GM10847 (cell line): ENCODE measurements around the gene HCN2.

Experiments
- POLR2A ChIP-seq: IDR thresholded peaks from 2 replicates; pipeline ENCODE4 v1.6.1; 2011; ENCODE audit not compliant: insufficient read length; ENCODE audit errors: extremely low read depth

The HCN2 gene

DNA sequence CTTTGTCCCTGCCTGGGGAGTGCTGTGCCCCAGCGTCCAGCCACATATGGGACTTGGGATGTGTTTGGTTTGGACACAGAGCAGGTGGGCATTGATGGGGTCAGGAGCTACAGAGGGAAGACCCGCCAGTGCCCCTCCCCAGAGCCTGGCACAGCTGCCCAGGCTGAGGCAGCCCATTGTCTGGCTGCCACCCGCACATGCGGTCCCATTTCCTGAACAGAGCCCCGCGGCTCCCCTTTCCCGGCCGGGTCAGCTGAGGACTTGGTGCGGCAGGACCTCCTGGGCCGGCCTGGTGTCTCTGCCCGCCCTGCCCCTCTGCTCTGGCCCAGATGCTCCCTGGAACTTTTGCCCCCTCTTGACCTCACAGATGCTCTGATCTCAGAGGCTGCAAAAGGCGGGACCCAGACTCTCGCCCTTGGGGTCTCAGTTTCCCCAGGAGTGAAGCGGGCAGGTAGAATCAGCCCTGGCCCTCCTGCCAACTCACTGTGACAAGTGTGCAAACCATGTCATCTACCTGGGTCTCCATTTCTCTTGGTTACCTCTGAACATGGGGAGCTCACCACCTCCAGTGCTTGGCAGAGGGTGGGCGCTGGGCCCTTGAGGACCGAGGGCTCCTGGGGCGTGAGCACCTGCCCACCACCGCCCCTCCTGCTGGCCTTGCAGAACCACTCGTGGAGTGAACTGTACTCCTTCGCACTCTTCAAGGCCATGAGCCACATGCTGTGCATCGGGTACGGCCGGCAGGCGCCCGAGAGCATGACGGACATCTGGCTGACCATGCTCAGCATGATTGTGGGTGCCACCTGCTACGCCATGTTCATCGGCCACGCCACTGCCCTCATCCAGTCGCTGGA is 17.8 kb downstream of the HCN2 start:
- no peak for TF ChIP-seq POLR2A

DNA sequence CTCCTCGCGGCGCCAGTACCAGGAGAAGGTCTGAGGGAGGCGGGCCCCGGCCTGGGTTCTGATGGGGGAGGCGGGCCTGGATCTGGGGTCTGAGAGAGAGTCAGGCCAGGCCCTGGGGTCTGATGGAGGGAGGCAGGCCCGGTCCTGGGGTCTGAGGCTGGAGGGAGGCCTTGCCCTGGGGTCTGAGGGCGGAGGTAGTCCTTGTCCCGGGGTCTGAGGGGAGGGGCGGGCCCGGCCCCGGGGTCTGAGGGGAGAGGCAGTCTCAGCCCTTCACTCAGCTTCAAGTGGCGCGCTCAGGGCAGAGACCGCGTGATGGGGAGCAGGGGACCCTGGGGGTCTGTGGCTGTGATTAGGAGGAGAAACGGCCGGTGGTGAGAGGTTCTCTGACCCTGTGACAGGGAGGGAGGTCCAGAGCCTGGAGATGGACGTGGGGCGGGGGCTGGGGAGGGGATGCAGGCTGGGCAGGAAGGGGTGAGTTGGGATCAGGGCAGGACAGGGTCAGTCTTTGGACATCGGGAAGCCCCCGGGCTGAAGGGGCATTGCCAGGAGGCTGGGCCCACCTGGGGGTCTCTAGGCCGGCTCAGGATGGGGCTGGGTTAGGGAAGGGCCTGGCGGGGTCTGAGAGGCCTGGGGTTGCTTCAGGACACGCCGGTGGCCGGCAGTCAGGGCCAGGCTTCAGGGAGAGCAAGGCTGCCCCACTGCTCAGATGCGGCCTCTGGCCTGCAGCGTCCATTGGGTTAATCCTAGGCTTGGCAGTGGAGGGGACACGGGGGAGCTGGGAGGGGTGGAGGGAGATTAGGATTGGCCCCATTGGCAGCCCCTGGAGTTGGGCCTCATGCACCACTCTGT is 18.7 kb downstream of the HCN2 start:
- no peak for TF ChIP-seq POLR2A

DNA sequence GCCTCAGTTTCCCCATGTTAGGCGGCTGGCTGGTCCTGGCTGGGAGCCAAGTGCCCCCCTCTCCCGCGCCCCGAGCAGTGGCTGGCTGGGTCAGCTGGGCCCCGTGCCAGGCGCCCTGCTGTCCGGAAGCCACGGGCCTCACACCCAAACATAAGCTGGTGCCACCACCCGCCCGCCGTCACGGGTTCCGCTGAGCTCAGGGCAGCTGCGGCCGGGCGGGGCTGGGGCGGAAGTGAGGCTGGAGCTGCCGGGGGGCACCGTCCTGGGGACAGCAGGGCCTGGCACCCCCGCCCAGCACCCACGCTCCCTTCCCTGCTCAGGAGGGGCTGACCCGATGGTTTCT is 19.3 kb downstream of the HCN2 start:
- no peak for TF ChIP-seq POLR2A

DNA sequence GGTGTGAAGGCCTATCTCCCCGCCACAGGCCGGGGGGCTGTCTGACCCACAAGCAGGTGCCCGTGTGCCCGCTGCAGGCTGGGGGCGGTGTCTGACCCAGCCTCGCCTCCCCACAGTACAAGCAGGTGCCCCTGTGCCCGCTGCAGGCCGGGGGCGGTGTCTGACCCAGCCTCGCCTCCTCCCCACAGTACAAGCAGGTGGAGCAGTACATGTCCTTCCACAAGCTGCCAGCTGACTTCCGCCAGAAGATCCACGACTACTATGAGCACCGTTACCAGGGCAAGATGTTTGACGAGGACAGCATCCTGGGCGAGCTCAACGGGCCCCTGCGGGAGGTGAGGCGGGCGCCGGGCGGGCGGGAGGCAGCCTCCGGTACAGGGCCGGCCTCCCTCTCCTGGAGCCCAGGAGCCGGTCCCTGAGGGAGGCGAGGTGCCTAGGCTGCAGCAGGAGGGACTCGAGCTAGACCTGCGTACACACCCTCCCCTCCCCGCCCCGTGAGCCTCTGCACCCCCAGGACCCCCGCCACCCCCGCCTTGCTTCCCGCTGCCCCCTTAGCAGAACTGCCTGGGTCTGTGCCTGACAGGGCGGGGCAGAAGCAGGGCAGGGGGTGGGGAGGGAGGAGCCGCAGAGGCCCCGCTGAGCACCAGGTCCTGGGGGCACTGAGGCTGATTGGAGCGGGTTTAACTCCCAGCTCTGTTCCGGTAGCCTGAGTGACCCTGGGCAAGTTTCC is 20.6 kb downstream of the HCN2 start:
- TF ChIP-seq POLR2A = no peak

DNA sequence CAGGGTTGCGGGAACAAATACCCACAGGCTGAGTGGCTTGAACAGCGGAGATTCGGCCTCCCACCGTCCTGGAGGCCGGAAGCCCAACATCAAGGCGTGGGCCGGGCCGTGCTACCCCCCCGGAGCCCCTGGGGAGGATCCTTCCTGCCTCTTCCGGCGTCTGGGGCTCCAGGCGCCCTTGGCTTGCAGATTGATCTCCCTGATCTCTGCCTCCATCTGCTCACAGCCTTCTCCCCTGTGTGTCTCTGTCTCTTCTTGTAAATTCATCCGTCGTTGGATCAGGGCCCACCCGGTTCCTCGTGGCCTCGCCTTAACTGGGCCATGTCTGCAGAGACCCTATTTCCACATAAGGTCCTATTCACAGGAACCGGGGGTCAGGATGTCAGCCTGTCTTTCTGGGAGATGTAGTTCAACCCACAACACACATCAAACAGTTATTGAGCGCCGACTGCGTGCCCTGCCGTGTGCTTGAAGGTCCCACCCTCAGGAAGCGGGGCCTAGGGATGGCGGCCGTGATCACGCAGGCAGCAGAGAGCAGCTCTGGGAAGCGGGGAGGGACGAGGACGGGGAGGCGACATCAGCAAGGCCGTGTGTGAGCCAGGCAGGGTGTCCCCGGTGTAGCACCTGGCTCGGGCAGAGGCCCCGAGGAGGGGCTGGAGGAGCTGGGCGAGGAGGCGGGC is 21.3 kb downstream of the HCN2 start:
- TF ChIP-seq POLR2A = no peak

DNA sequence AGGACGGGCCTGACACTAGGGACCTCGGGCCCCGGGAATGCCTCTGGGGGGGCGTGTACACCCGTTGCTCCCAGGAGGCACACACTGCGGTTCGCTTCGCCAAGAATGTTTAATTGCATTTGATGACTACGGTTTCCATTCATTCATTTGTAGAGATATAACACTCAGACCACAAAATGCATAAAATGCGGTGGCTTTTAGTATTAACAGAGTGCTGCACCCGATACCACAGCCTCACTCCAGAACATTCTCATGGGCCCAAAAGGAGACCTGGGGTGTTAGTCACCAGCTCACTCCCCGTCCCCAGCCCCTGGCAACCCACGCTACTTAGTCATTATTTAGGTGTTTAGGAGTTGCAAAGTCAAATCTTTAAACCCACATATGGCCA is 21.8 kb downstream of the HCN2 start:
- no peak for TF ChIP-seq POLR2A

DNA sequence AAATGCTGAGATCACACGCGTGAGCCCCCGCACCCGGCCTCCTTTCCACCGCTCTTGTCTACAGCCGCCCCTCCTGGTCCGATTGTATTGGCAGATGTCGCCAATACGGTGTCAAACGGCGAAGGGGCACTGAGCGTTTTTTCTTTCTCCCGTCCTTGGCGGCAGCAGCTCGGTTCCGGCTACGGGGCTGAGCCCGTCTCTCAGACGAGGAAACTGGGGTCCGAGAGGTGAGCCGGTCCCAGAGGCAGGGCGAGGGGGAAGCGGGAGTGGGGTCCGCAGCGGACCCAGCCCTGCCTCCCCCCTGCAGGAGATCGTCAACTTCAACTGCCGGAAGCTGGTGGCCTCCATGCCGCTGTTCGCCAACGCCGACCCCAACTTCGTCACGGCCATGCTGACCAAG is 23.3 kb downstream of the HCN2 start:
- no peak for TF ChIP-seq POLR2A

DNA sequence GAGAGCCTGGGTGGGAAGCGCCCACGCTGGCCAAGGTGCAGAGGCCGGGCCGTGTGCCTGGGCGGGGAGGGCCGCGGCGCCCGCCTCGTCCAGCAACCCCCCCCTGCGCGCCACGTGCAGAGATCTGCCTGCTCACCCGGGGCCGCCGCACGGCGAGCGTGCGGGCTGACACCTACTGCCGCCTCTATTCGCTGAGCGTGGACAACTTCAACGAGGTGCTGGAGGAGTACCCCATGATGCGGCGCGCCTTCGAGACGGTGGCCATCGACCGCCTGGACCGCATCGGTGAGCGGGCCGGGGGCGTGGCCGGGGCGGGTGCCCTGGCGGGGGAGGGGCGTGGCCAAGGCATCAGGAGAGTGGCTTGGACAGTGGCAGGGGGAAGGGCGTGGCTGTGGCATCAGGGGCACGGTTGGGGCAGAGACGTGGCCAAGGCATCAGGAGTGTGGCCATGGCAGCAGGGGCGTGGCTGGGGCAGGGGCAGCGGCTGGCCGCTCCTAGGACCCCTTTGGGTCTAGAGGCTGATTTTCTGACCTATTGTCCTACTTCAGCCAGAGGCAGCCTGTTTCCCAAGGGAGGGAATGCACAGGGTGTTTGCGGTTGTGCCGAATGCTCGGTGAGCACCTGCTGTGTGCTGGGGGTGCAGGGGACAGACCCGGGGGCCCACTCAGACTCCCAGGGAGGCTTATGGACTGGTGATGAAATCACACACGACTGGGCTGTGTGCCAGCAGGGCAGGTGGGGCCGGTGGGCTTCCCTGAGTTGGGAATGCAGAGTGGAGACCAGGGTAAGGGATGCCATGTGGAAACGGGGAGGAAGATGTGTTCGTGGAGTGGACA is 24.3 kb downstream of the HCN2 start:
- no peak for TF ChIP-seq POLR2A

DNA sequence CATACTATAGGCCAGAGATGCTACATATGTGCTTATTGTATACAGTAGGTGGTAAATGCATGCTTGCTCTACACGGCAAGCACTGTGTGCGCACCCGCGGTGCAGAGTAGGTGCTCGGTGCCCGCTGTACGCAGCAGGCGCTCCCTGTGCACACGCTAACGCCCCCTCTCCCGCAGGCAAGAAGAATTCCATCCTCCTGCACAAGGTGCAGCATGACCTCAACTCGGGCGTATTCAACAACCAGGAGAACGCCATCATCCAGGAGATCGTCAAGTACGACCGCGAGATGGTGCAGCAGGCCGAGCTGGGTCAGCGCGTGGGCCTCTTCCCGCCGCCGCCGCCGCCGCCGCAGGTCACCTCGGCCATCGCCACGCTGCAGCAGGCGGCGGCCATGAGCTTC is 25.9 kb downstream of the HCN2 start:
- no peak for TF ChIP-seq POLR2A

DNA sequence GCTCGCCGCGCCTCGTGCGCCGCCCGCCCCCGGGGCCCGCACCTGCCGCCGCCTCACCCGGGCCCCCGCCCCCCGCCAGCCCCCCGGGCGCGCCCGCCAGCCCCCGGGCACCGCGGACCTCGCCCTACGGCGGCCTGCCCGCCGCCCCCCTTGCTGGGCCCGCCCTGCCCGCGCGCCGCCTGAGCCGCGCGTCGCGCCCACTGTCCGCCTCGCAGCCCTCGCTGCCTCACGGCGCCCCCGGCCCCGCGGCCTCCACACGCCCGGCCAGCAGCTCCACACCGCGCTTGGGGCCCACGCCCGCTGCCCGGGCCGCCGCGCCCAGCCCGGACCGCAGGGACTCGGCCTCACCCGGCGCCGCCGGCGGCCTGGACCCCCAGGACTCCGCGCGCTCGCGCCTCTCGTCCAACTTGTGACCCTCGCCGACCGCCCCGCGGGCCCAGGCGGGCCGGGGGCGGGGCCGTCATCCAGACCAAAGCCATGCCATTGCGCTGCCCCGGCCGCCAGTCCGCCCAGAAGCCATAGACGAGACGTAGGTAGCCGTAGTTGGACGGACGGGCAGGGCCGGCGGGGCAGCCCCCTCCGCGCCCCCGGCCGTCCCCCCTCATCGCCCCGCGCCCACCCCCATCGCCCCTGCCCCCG is 26.5 kb downstream of the HCN2 start:
- no peak for TF ChIP-seq POLR2A

DNA sequence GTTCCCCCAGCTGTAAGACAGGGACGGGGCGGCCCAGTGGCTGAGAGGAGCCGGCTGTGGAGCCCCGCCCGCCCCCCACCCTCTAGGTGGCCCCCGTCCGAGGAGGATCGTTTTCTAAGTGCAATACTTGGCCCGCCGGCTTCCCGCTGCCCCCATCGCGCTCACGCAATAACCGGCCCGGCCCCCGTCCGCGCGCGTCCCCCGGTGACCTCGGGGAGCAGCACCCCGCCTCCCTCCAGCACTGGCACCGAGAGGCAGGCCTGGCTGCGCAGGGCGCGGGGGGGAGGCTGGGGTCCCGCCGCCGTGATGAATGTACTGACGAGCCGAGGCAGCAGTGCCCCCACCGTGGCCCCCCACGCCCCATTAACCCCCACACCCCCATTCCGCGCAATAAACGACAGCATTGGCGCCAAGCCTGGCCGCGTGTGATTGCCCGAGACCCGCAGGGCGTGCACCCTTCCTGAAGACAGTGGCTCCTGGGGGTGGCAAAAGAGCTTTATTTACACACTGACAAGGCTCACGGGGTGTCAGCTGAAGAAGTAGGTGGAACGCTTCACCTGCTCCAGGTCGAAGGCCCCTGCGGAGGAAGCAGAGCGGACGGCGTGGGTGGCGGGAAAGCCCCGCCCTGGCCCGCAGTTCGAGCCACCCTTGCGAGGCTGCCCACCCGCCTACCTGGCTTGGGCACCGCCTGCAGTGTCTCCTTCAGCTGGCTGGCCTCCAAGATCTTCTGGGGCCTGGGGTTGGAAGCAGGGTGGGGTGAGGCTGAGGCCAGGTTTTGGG is 27.3 kb downstream of the HCN2 start:
- no peak for TF ChIP-seq POLR2A

DNA sequence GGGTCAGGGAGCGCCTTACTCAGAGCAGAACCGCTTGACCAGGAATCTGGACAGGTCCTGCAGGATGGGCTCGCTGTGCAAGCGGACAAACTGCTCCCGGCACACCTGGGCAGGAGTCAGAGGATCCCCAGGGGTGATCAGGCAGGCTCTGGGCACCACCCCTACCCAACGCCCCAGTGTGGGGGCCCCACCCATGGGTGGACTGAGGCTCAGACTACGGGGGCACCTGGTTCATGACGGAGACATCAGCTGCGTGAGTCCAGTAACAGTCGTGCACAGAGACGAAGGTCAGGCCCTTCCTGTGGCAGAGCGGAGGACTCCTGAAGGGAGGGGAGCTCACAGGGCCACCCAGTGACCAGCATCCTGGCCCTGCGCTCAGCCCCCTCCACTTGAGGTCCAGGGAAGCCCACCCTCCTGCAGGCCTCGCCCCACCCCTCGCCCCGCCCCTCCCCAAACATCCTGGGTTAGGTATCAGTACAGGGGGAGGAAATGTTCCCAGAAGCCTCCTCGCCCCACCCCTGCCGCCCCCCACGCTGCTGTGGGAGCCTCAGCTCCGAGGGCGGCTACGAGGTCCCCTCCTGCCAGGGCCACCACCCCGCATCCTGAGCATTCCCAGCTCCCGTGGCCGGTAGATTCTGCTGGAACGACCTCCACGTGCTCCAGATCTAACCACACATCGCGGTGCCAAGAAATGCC is 28.0 kb downstream of the HCN2 start:
- no peak for TF ChIP-seq POLR2A

DNA sequence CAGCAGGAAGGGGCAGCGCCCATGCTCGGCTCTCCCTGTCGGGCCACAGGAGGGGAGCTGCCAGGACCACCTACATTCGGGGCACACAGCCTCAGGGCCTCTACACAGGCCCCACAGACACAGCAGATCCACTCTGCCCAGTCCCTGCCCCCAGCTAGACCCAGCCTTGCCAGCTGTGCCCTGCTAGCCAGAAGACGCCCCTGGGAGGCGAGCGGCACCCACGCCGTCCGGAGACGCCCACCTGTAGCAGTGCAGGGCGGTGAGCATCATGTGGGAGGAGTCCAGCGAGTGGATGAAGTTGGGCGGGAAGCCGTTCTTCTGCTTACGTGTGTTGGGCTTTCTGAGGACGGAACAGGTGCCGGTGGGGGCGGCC is 28.6 kb downstream of the HCN2 start:
- no peak for TF ChIP-seq POLR2A

DNA sequence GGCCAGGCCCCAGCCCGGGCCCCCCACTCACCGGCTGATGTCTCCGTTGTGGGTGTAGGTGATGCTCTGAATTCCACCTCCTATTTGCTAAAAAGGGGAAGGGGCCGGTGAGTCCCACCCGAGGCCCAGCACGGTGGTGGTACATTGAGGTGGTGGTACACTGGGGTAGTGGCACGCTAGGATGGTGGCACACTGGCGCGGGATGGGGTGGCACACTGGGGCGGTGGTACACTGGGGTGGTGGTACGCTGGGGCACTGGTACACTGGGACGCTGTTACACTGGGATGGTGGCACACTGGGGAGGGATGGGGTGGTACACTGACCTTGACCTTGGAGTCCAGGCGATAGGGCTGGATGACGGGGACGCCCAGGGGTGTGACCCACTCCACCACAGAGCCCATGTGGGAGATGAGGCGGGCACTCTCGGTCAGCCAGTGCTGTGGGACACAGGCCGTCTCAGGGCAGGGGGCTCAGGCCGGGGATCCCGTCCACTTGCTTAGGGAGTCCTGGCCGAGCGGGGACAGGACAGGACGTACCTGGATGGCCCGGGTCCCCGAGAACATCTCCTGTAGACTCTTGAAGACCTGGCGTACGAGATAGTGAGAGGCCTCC is 29.1 kb downstream of the HCN2 start:
- TF ChIP-seq POLR2A = no peak
